ENCODE measurements around the gene NDRG2. TPM values are rescaled to one million over a fixed set of nuclear protein-coding genes. Genes with fewer than 3 reads are reported as not detected.

Gene NDRG2
- total and polyA plus RNA-seq, 7 donors = 328 to 2,087 (median 762) TPM

- ATAC-seq (no peak), DNase-seq (peak in 1 of 2 donors; percentile 69)
- intact Hi-C loops (cut with DNase I) = no loop called here
- TF ChIP-seq CTCF (IDR thresholded peaks at IDR 0.05) = no peak
- Histone ChIP-seq H3K4me3 (peak overlapping the region; percentile 98), H3K9me3 (no peaks in the 10 kb centered on the region), H3K27me3 (ENCODE audit: insufficient read depth in 3 of 3, low read length in 2 of 3) (no peaks in the 10 kb centered on the region), H3K4me1 (peaks cover 68% of the 10 kb centered on the region), H3K36me3 (ENCODE audit: insufficient read depth in 1 of 2, low read depth in 1 of 2) (peaks cover 2 to 46% of the 10 kb centered on the region in 2 donors), H3K27ac (peak overlapping the region; percentile 98)
- WGBS, 3 donors = 6 to 12% (median 11%) methylated on average over 7 of the region's 7 CpGs
Measured at GRCh38 chr14:21023174-21023573, 1.7 kb downstream of the NDRG2 start.

- intact Hi-C loops (cut with DNase I) = no loop called here
- H3K36me3 ChIP-seq (ENCODE audit: insufficient read depth in 1 of 2, low read depth in 1 of 2) = peaks cover 2 to 51% of the 10 kb centered on the region in 2 donors
- peaks cover 72% of the 10 kb centered on the region for H3K4me1 ChIP-seq
- no peak for ATAC-seq
- no peak for TF ChIP-seq CTCF (IDR thresholded peaks at IDR 0.05)
- 20 to 49% (median 21%) methylated on average over 5 of the region's 5 CpGs for whole genome bisulfite sequencing, 3 donors
- no peaks in the 10 kb centered on the region for H3K27me3 ChIP-seq (ENCODE audit: insufficient read depth in 3 of 3, low read length in 2 of 3)
- peak overlapping the region; percentile 98 for H3K4me3 ChIP-seq
- H3K27ac ChIP-seq = peak overlapping the region; percentile 98
- H3K9me3 ChIP-seq = no peaks in the 10 kb centered on the region
- no peak for DNase-seq
Measured at GRCh38 chr14:21022686-21023085, 2.2 kb downstream of the NDRG2 start.

GRCh38 chr14:21020977-21021545 lies 3.8 kb downstream of the NDRG2 start:
- no peak for TF ChIP-seq CTCF (IDR thresholded peaks at IDR 0.05)
- Histone ChIP-seq H3K9me3 (no peaks in the 10 kb centered on the region), H3K36me3 (ENCODE audit: insufficient read depth in 1 of 2, low read depth in 1 of 2) (peaks cover 2 to 67% of the 10 kb centered on the region in 2 donors), H3K27ac (peak overlapping the region; percentile 98), H3K4me1 (peaks cover 75% of the 10 kb centered on the region), H3K4me3 (peak overlapping the region; percentile 98), H3K27me3 (ENCODE audit: insufficient read depth in 3 of 3, low read length in 2 of 3) (no peaks in the 10 kb centered on the region)
- DNase-seq (no peak), ATAC-seq (no peak)
- intact Hi-C loops (cut with DNase I) = no loop called here
- WGBS, 3 donors = 67 to 89% (median 75%) methylated on average over 5 of the region's 5 CpGs

- 53 to 71% (median 55%) methylated on average over 1 of the region's 1 CpG for WGBS, 3 donors
- no peak overlapping the region for H3K27ac ChIP-seq
- intact Hi-C loops (cut with DNase I) = loop anchor here in 1 of 2 donors (5.0 kb wide), 1 partner anchor 73 kb away; no protein-coding TSS in a partner anchor
- peaks cover 86% of the 10 kb centered on the region for H3K4me1 ChIP-seq
- H3K36me3 ChIP-seq (ENCODE audit: insufficient read depth in 1 of 2, low read depth in 1 of 2) = peaks cover 2 to 68% of the 10 kb centered on the region in 2 donors
- no peak for ATAC-seq
- no peaks in the 10 kb centered on the region for H3K9me3 ChIP-seq
- H3K27me3 ChIP-seq (ENCODE audit: insufficient read depth in 3 of 3, low read length in 2 of 3) = no peaks in the 10 kb centered on the region
- no peak for DNase-seq
- TF ChIP-seq CTCF (IDR thresholded peaks at IDR 0.05) = no peak
- no peak overlapping the region for H3K4me3 ChIP-seq
Measured at GRCh38 chr14:21019366-21019765, 5.5 kb downstream of the NDRG2 start.

GRCh38 chr14:21018781-21019180 lies 6.1 kb downstream of the NDRG2 start:
- 86 to 92% (median 90%) methylated on average over 3 of the region's 3 CpGs for WGBS, 3 donors
- H3K4me3 ChIP-seq = no peak overlapping the region
- peak overlapping the region; percentile 39 for H3K27ac ChIP-seq
- no peaks in the 10 kb centered on the region for H3K9me3 ChIP-seq
- TF ChIP-seq CTCF (IDR thresholded peaks at IDR 0.05) = no peak
- peaks cover 2 to 68% of the 10 kb centered on the region in 2 donors for H3K36me3 ChIP-seq (ENCODE audit: insufficient read depth in 1 of 2, low read depth in 1 of 2)
- no peaks in the 10 kb centered on the region for H3K27me3 ChIP-seq (ENCODE audit: insufficient read depth in 3 of 3, low read length in 2 of 3)
- DNase-seq = no peak
- intact Hi-C loops (cut with DNase I) = loop anchor here in 1 of 2 donors (5.0 kb wide), 1 partner anchor 74 kb away; no protein-coding TSS in a partner anchor
- peaks cover 89% of the 10 kb centered on the region for H3K4me1 ChIP-seq
- ATAC-seq = no peak

All from psoas muscle (tissue), 8 donors.